SU-DHL-6 (cell line): ENCODE data around the gene SIGLEC1.

Source experiments
- H2AFZ ChIP-seq: fragments of 200-600 bp; sonication (generic); 2 replicates; pipeline ENCODE4 v1.6.1; 2014; ENCODE audit warnings: low read depth, mild to moderate bottlenecking, moderate library complexity, mixed read lengths, antibody characterized with exemption, low read length; ENCODE audit not compliant: severe bottlenecking
- H3F3A ChIP-seq: fragments of 200-600 bp; shearing (Covaris generic); 2 replicates; pipeline ENCODE4 v1.6.0; 2016; ENCODE audit warnings: antibody characterized with exemption, mild to moderate bottlenecking; ENCODE audit not compliant: insufficient read depth
- H3K27ac ChIP-seq: fragments of 200-600 bp; sonication (generic); 2 replicates; pipeline ENCODE4 v1.5.1; 2016; ENCODE audit warnings: low read depth, mild to moderate bottlenecking, low read length, moderate library complexity, mixed read lengths
- H3K27me3 ChIP-seq: fragments of 200-600 bp; sonication (generic), shearing (Covaris generic); 2 replicates; pipeline ENCODE4 v1.6.0; 2014; ENCODE audit warnings: mild to moderate bottlenecking, low read length
- H3K36me3 ChIP-seq: fragments of 200-600 bp; sonication (generic); 2 replicates; pipeline ENCODE4 v1.6.1; 2014; ENCODE audit warnings: mild to moderate bottlenecking, low read length, mixed read lengths
- H3K4me2 ChIP-seq: fragments of 300-600, 200-600 bp; shearing (Covaris generic), sonication (generic); 2 replicates; pipeline ENCODE4 v1.6.0; 2014; ENCODE audit warnings: low read length, low read depth, mild to moderate bottlenecking; ENCODE audit not compliant: poor library complexity, severe bottlenecking
- H3K4me3 ChIP-seq: fragments of 200-600 bp; sonication (generic); 2 replicates; pipeline ENCODE4 v1.5.1; 2014; ENCODE audit warnings: antibody characterized with exemption, low read length, mild to moderate bottlenecking, mixed read lengths; ENCODE audit not compliant: insufficient read depth, poor library complexity, severe bottlenecking
- H3K79me2 ChIP-seq: fragments of 200-600 bp; sonication (generic); 2 replicates; pipeline ENCODE4 v1.6.1; 2014; ENCODE audit warnings: mild to moderate bottlenecking, low read length, moderate library complexity; ENCODE audit not compliant: insufficient read depth
- H3K9ac ChIP-seq: fragments of 200-600 bp; sonication (generic); 2 replicates; pipeline ENCODE4 v1.7.0; 2014; ENCODE audit warnings: mild to moderate bottlenecking, low read length
- H3K9me2 ChIP-seq: fragments of 200-600 bp; sonication (generic); replicated peaks from 2 replicates; pipeline ENCODE4 v1.6.1; 2014; ENCODE audit warnings: low read length; ENCODE audit not compliant: insufficient read depth
- H3K9me3 ChIP-seq: fragments of 200-600 bp; sonication (generic); 2 replicates; pipeline ENCODE4 v1.6.1; 2014; ENCODE audit warnings: low read length, mixed read lengths; ENCODE audit not compliant: insufficient read depth
- H4K20me1 ChIP-seq: fragments of 200-600 bp; sonication (generic); 2 replicates; pipeline ENCODE4 v1.6.1; 2014; ENCODE audit warnings: low read depth, mild to moderate bottlenecking, antibody characterized with exemption, low read length, moderate library complexity, mixed read lengths
- EZH2phosphoT487 ChIP-seq: fragments of 200-600 bp; sonication (generic), shearing (Covaris generic); conservative IDR thresholded peaks from 2 replicates; pipeline ENCODE4 v1.6.1; 2018; ENCODE audit warnings: mild to moderate bottlenecking, antibody characterized with exemption, low read length, moderate library complexity, mixed read lengths
- TF ChIP-seq, protein P1 (sequence below): fragments of 200-600 bp; sonication (generic); IDR thresholded peaks from one replicate; pipeline ENCODE4 v1.5.1; 2017; ENCODE audit warnings: antibody characterized with exemption, mild to moderate bottlenecking, low read length, moderate library complexity; ENCODE audit not compliant: insufficient read depth, poor library complexity, severe bottlenecking

The SIGLEC1 gene

DNA sequence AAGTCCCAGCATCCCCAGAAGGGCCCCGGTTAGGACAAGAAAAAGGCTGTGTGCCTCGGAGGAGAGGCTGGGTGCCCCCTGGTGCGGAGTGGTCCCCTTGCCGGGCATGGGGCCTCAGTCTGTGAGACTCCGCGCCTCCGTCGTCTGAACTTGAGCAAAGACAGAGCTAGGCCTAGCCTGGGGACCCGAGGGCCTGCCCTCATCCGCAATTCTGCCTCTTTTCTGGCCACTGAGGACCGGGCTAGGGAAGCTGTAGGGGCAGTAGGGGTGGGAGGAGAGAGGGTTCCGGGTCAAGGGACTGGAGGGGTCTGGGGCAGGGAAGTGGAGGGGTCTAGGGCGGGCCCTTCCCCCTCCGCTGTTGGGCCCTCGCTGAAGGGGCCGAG lies 19.5 kb upstream of the SIGLEC1 start:
- H3K9me2 ChIP-seq, result no peaks in the 10 kb centered on the region
- no peaks in the 10 kb centered on the region for H4K20me1 ChIP-seq
- no peak overlapping the region for H3K4me3 ChIP-seq
- no peak overlapping the region for H3K27ac ChIP-seq
- no peaks in the 10 kb centered on the region for H3K36me3 ChIP-seq
- TF ChIP-seq, protein P1, sequence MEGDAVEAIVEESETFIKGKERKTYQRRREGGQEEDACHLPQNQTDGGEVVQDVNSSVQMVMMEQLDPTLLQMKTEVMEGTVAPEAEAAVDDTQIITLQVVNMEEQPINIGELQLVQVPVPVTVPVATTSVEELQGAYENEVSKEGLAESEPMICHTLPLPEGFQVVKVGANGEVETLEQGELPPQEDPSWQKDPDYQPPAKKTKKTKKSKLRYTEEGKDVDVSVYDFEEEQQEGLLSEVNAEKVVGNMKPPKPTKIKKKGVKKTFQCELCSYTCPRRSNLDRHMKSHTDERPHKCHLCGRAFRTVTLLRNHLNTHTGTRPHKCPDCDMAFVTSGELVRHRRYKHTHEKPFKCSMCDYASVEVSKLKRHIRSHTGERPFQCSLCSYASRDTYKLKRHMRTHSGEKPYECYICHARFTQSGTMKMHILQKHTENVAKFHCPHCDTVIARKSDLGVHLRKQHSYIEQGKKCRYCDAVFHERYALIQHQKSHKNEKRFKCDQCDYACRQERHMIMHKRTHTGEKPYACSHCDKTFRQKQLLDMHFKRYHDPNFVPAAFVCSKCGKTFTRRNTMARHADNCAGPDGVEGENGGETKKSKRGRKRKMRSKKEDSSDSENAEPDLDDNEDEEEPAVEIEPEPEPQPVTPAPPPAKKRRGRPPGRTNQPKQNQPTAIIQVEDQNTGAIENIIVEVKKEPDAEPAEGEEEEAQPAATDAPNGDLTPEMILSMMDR, result no peak
- TF ChIP-seq EZH2phosphoT487, result no peak
- H3K27me3 ChIP-seq, result no peaks in the 10 kb centered on the region
- no peaks in the 10 kb centered on the region for H3K79me2 ChIP-seq
- no peak overlapping the region for H3K9ac ChIP-seq
- H3K9me3 ChIP-seq, result no peaks in the 10 kb centered on the region
- H3F3A ChIP-seq, result no peaks in the 10 kb centered on the region
- no peak overlapping the region for H3K4me2 ChIP-seq
- H2AFZ ChIP-seq, result no peak overlapping the region

DNA sequence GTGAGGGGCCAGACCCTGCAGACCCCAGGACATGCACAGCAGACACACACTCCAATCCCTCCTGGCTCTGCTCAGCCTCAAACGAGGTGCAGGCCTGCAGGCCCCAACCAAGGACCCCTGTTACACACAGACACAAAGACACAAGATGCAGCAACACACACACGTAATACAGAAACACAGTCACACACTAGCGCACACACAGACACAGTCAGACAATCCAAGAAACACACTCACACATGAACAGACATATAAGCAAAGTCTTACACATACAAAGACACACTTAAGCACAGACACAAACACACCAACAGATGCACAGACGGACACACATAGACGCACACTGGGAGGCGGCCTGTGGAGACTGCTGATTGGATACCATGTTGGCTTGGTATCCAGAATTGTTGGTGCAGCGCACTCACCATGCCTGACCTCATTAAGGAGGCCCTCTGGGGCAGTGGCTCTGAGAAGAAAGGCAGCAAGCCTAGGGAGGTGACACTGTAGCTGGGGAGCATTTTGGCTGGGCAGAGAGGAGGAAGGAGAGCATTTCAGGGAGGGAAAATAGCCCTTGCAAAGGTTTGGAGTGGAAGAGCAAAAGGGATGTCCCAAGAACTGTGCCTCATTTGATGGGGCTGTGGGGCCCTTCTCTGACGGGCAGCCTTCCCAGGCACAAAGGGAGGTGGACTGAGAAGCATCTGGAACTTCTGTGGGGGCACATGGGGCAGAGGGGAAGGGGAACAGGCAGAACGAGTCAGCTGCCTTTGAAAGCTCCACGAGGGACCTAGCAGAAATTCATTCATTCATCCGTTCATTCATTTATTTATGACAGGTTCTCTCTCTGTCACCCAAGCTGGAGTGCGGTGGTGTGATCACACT lies 18.6 kb upstream of the SIGLEC1 start:
- no peaks in the 10 kb centered on the region for H3K9me3 ChIP-seq
- H4K20me1 ChIP-seq, result no peaks in the 10 kb centered on the region
- H3K9ac ChIP-seq, result no peak overlapping the region
- no peaks in the 10 kb centered on the region for H3K27me3 ChIP-seq
- TF ChIP-seq EZH2phosphoT487, result no peak
- TF ChIP-seq, protein P1, result no peak
- no peaks in the 10 kb centered on the region for H3F3A ChIP-seq
- H3K36me3 ChIP-seq, result no peaks in the 10 kb centered on the region
- H3K9me2 ChIP-seq, result no peaks in the 10 kb centered on the region
- no peak overlapping the region for H3K27ac ChIP-seq
- H2AFZ ChIP-seq, result no peak overlapping the region
- no peaks in the 10 kb centered on the region for H3K79me2 ChIP-seq
- H3K4me2 ChIP-seq, result no peak overlapping the region
- H3K4me3 ChIP-seq, result no peak overlapping the region

DNA sequence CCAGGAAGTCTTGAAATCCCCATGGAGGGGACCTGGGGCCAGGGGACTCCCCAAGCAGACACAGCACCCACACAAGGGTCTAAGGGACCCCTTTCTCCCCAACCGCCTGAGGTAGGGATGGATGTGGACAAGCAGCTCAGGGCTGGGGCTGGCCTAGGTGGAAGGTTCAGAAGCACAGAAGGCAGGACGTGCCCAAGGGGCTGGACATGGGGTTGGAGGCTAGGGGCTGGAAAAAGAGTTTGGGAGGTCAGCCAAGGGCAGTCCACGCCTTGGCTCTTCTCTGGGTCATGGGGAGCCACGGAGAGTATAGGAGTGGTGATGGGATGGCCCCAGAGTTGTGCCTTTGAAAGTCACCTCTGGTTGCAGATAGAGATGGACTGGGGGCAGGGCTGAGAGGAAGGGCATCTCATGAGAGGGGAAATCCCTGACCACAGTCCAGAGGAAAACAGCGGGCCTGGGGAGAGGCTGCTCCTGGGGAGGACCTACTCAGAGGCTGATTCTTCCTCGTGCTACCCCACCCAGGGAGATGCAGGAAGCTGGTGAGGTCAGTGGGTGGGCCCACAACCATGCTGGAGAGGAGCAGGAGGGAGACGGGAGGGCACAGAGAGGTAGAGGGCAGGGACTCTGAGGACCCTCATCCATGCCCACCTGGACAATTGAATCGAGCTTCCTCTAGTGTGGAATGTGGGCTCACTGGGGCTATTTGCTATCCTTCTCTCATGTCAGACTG lies 17.6 kb upstream of the SIGLEC1 start:
- no peak overlapping the region for H3K9ac ChIP-seq
- H3K79me2 ChIP-seq, result no peaks in the 10 kb centered on the region
- no peaks in the 10 kb centered on the region for H3K27me3 ChIP-seq
- TF ChIP-seq EZH2phosphoT487, result no peak
- TF ChIP-seq, protein P1, result no peak
- no peaks in the 10 kb centered on the region for H3K9me3 ChIP-seq
- no peak overlapping the region for H2AFZ ChIP-seq
- H4K20me1 ChIP-seq, result no peaks in the 10 kb centered on the region
- H3K36me3 ChIP-seq, result no peaks in the 10 kb centered on the region
- no peak overlapping the region for H3K27ac ChIP-seq
- no peaks in the 10 kb centered on the region for H3K9me2 ChIP-seq
- H3K4me2 ChIP-seq, result no peak overlapping the region
- H3F3A ChIP-seq, result no peaks in the 10 kb centered on the region
- no peak overlapping the region for H3K4me3 ChIP-seq
